ENCODE data around the gene SFXN1. TPM values are rescaled to one million over a fixed set of nuclear protein-coding genes. Genes with fewer than 3 reads are reported as not detected.

The SFXN1 gene
- total RNA-seq: 100 to 1,000 TPM; 133 to 138 TPM
- polyA plus RNA-seq (2013, experiment 1 of 2): 38.1 TPM
- 54.4 TPM for polyA plus RNA-seq (2013, experiment 2 of 2)
- 70.8 to 1,243 (median 150) reads per million in 172 experiments for total RNA-seq

GRCh38 chr5:175478384-175479124, at the start of gene SFXN1:
TSS of gene SFXN1 (plus strand) at chr5:175478560. CDS start at chr5:175492104, 13,544 bp downstream.
- Mint-ChIP-seq H3K4me3 (peak within 1 kb of the TSS; percentile 98), H3K4me1 (ENCODE audit: low read depth) (peaks cover 57% of the 10 kb centered on the region), H3K27ac (peak within 1 kb of the TSS; percentile 92), H3K9me3 (no peaks in the 10 kb centered on the region), H3K36me3 (ENCODE audit: low read depth) (peaks cover 43% of the 10 kb centered on the region), H3K27me3 (peaks cover 9% of the 10 kb centered on the region)
- peaks cover 41% of the 10 kb centered on the region for H3K4me1 ChIP-seq (ENCODE audit: insufficient read depth, low read length)
- H3K9me3 ChIP-seq (ENCODE audit: control insufficient read depth in 1 of 2, insufficient read depth in 1 of 2, low read length in 2 of 2): no peaks in the 10 kb centered on the region
- peaks cover 8% of the 10 kb centered on the region for H3K36me3 ChIP-seq (ENCODE audit: insufficient read depth, low read length)
- CTCF ChIA-PET: interaction anchor here (1.0 to 1.3 kb wide), 2 partner anchors 14 to 56 kb away, joined by 4 to 5 read pairs; no protein-coding TSS in a partner anchor
- no peak for TF ChIP-seq CTCF (IDR thresholded peaks at IDR 0.05)
- H3K27me3 ChIP-seq (ENCODE audit: control insufficient read depth in 1 of 2, insufficient read depth in 2 of 2, low read length in 2 of 2): no peaks in the 10 kb centered on the region
- intact Hi-C loops (cut with DNase I, micrococcal nuclease): loop anchor here in 1 of 2 experiments (2.0 kb wide), 1 partner anchor 40 kb away; no protein-coding TSS in a partner anchor
- peak within 1 kb of the TSS; percentile 48 to 60 for H3K27ac ChIP-seq (ENCODE audit: low read depth in 1 of 2, low read length in 2 of 2)
- H3K4me3 ChIP-seq (ENCODE audit: low read length): peak within 1 kb of the TSS; percentile 84
- ATAC-seq (ENCODE audit: poor library complexity) (peak; percentile 40), DNase-seq (peak; percentile 51 to 88 (median 74))
- POLR2A ChIA-PET: interaction anchor here (0.6 to 1.8 kb wide), 18 partner anchors 9 to 1654 kb away, joined by 3 to 31 read pairs (median 4); partner anchors contain the start of genes HRH2 and RNF44

- Mint-ChIP-seq H3K36me3 (ENCODE audit: low read depth) (no peaks in the 10 kb centered on the region), H3K9me3 (no peaks in the 10 kb centered on the region), H3K4me3 (no peak overlapping the region), H3K27ac (no peak overlapping the region), H3K27me3 (peaks cover 54% of the 10 kb centered on the region), H3K4me1 (ENCODE audit: low read depth) (no peaks in the 10 kb centered on the region)
- ATAC-seq (ENCODE audit: poor library complexity): no peak
- Histone ChIP-seq H3K27me3 (ENCODE audit: control insufficient read depth in 1 of 2, insufficient read depth in 2 of 2, low read length in 2 of 2) (peaks cover 5 to 7% of the 10 kb centered on the region in 2 experiments), H3K4me1 (ENCODE audit: insufficient read depth, low read length) (no peaks in the 10 kb centered on the region), H3K9me3 (ENCODE audit: control insufficient read depth in 1 of 2, insufficient read depth in 1 of 2, low read length in 2 of 2) (no peaks in the 10 kb centered on the region), H3K4me3 (ENCODE audit: low read length) (no peak overlapping the region), H3K36me3 (ENCODE audit: insufficient read depth, low read length) (no peaks in the 10 kb centered on the region), H3K27ac (ENCODE audit: low read depth in 1 of 2, low read length in 2 of 2) (no peak overlapping the region)
- ChIA-PET POLR2A (no interaction called here), CTCF (no interaction called here)
- no peak for TF ChIP-seq CTCF (IDR thresholded peaks at IDR 0.05)
- intact Hi-C loops (cut with DNase I, micrococcal nuclease): no loop called here
- DNase-seq: no peak
Observed at GRCh38 chr5:175434800-175435199, 43.6 kb upstream of the SFXN1 start.

GRCh38 chr5:175436359-175436758, 42.0 kb upstream of the SFXN1 start:
- Mint-ChIP-seq H3K4me1 (ENCODE audit: low read depth) (no peaks in the 10 kb centered on the region), H3K27ac (no peak overlapping the region), H3K4me3 (no peak overlapping the region), H3K9me3 (no peaks in the 10 kb centered on the region), H3K27me3 (peaks cover 57% of the 10 kb centered on the region), H3K36me3 (ENCODE audit: low read depth) (no peaks in the 10 kb centered on the region)
- Histone ChIP-seq H3K4me1 (ENCODE audit: insufficient read depth, low read length) (no peaks in the 10 kb centered on the region), H3K9me3 (ENCODE audit: control insufficient read depth in 1 of 2, insufficient read depth in 1 of 2, low read length in 2 of 2) (no peaks in the 10 kb centered on the region), H3K27me3 (ENCODE audit: control insufficient read depth in 1 of 2, insufficient read depth in 2 of 2, low read length in 2 of 2) (peaks cover 5 to 16% of the 10 kb centered on the region in 2 experiments), H3K36me3 (ENCODE audit: insufficient read depth, low read length) (no peaks in the 10 kb centered on the region), H3K4me3 (ENCODE audit: low read length) (no peak overlapping the region), H3K27ac (ENCODE audit: low read depth in 1 of 2, low read length in 2 of 2) (no peak overlapping the region)
- intact Hi-C loops (cut with DNase I, micrococcal nuclease): no loop called here
- no peak for ATAC-seq (ENCODE audit: poor library complexity)
- TF ChIP-seq CTCF (IDR thresholded peaks at IDR 0.05): no peak
- CTCF ChIA-PET: no interaction called here
- POLR2A ChIA-PET: no interaction called here
- no peak for DNase-seq

Measured in CD4-positive, alpha-beta T cell (primary cell).